ENCODE measurements around the gene NISCH. TPM values are rescaled to one million over a fixed set of nuclear protein-coding genes. Genes with fewer than 3 reads are reported as not detected.

The NISCH gene
- total and polyA plus RNA-seq, 12 donors: 24.0 to 56.3 (median 41.9) TPM

GRCh38 chr3:52446631-52447511, 8.5 kb upstream of the NISCH start:
- ATAC-seq: peak; percentile 3 to 47 (median 30)
- H3K9me3 ChIP-seq: no peaks in the 10 kb centered on the region
- peak overlapping the region in 7 of 10 donors; percentile 28 to 68 (median 49) for H3K27ac ChIP-seq
- H3K4me1 ChIP-seq: peaks cover 3 to 54% (median 17%) of the 10 kb centered on the region in 9 donors
- WGBS, 2 donors: 34 to 36% methylated on average over 13 of the region's 13 CpGs
- TF ChIP-seq, protein P1, sequence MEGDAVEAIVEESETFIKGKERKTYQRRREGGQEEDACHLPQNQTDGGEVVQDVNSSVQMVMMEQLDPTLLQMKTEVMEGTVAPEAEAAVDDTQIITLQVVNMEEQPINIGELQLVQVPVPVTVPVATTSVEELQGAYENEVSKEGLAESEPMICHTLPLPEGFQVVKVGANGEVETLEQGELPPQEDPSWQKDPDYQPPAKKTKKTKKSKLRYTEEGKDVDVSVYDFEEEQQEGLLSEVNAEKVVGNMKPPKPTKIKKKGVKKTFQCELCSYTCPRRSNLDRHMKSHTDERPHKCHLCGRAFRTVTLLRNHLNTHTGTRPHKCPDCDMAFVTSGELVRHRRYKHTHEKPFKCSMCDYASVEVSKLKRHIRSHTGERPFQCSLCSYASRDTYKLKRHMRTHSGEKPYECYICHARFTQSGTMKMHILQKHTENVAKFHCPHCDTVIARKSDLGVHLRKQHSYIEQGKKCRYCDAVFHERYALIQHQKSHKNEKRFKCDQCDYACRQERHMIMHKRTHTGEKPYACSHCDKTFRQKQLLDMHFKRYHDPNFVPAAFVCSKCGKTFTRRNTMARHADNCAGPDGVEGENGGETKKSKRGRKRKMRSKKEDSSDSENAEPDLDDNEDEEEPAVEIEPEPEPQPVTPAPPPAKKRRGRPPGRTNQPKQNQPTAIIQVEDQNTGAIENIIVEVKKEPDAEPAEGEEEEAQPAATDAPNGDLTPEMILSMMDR (IDR thresholded peaks at IDR 0.05): peak in 8 of 9 donors; percentile 99 to 100 (median 100)
- no peak overlapping the region for H3K4me3 ChIP-seq
- intact Hi-C loops (cut with DNase I): loop anchor here in 7 of 10 donors (1.0 to 2.0 kb wide), 4 partner anchors 18 to 35 kb away; no protein-coding TSS in a partner anchor
- peak; percentile 54 to 73 for DNase-seq
- H3K36me3 ChIP-seq: peaks cover 0 to 15% (median 0%) of the 10 kb centered on the region in 9 donors
- no peaks in the 10 kb centered on the region for H3K27me3 ChIP-seq

DNA sequence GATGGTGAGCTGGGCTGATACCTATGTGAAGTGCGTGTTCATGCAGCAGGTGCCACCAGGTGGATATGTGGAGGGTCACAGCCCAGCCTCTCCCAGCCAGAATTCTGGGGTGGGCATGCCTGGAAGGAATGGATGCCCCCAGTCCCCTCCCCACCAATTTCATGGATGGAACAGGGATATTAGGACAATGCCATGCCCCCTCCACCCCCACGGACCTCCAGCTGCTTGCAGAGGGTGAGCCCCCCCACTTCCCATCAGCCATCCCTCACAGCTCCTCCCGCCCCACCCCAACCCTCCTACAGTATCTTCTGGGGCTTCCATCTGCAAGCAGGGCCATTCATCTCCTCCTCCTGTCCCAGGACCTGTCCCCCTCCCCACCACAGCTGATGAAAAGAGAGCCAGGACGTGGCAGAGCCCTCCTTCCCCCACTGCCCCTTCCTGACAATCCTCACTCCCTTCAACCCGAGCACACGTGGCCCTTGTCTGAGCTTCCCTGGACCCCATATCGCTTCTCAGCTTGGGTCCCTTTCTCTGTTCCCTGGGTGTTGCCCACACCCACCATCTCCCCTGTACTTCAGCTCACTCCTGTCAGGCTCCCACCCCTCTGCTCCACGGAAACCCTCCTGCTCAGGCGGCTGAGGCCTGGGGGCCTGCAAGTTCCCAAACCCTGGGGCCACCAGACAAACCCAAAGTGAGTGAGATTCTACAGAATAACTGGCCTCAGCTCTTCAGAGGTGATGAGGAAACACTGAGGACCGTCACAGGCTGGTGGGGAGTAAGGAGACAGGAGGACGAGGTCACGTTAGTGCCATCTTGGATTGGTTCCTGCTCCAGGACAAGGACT, 7.7 kb upstream of the NISCH start:
- no peak for DNase-seq

DNA sequence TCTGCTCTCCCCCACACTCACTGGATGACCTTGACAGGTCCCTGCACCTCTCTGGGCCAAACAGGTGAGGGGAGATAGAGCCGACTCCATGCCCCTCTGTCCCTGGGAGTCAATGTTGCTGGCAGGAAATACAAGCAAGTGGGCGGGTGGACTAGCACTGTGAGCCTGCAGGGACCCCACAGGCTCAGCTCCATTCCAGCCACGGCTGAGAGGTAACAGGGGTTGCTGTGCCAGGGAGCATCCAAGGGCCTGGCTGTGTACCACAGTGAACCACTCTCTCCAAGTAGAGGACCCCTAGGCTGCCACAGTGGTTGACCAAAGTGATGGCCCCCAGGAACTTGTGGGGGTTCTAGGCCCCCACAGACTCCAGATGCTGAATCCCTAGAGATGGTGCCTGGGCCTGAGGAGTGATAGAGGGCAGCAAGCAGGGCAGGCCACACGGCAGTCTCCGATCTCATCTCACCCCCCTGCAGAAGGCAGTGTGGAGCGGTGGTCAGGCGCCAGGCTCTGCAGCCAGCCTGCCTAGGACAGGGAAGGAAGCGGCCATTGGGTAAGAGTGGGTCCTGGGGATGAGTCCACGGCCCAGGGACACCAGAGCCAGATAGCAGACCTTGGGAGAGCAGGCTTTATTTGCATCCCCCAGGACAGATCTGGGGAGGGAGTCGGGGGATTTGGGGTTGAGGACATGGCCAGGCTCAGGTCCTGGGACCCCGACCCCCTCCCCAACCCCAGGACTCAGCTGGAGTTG, 4.7 kb upstream of the NISCH start:
- Histone ChIP-seq H3K27ac (peak overlapping the region; percentile 31 to 99 (median 91)), H3K36me3 (peaks cover 0 to 17% (median 0%) of the 10 kb centered on the region in 9 donors), H3K4me1 (peaks cover 14 to 56% (median 23%) of the 10 kb centered on the region in 9 donors), H3K27me3 (no peaks in the 10 kb centered on the region), H3K9me3 (no peaks in the 10 kb centered on the region), H3K4me3 (peak overlapping the region in 9 of 10 donors; percentile 20 to 93 (median 61))
- WGBS, 2 donors: 54 to 68% methylated on average over 11 of the region's 11 CpGs
- intact Hi-C loops (cut with DNase I): loop anchor here in 3 of 10 donors (10.0 kb wide), 2 partner anchors 216 to 234 kb away; partner anchors contain the start of genes GNL3 (in 3 of the 3), PBRM1 (in 3 of the 3) and TWF2 (in 1 of the 3)
- DNase-seq: no peak
- TF ChIP-seq, protein P1 (IDR thresholded peaks at IDR 0.05): no peak
- peak in 2 of 8 donors; percentile 0 to 2 for ATAC-seq

More for the DNA sequence above, 7.7 kb upstream of the NISCH start:
- intact Hi-C loops (cut with DNase I): loop anchor here in 7 of 10 donors (1.0 to 2.0 kb wide), 4 partner anchors 19 to 35 kb away; no protein-coding TSS in a partner anchor
- H3K9me3 ChIP-seq: no peaks in the 10 kb centered on the region
- TF ChIP-seq, protein P1 (IDR thresholded peaks at IDR 0.05): no peak
- ATAC-seq: peak in 1 of 8 donors; percentile 3
- peaks cover 3 to 54% (median 17%) of the 10 kb centered on the region in 9 donors for H3K4me1 ChIP-seq
- H3K4me3 ChIP-seq: no peak overlapping the region
- WGBS, 2 donors: 40 to 49% methylated on average over 12 of the region's 12 CpGs
- no peaks in the 10 kb centered on the region for H3K27me3 ChIP-seq
- peak overlapping the region in 7 of 10 donors; percentile 38 to 99 (median 91) for H3K27ac ChIP-seq
- peaks cover 0 to 17% (median 0%) of the 10 kb centered on the region in 9 donors for H3K36me3 ChIP-seq

Data from heart right ventricle (tissue), 16 donors.